ENCODE measurements around the gene ENTPD5.
"Not testable (repeated sequence)": the region's sequence is repeated elsewhere in the genome, so short reads cannot be mapped to it uniquely, and the experiment has no call there.

The ENTPD5 gene

GRCh38 chr14:74015176-74015575 lies 3.9 kb downstream of the ENTPD5 start:
- TF ChIP-seq CTCF (IDR thresholded peaks at IDR 0.05; ENCODE audit: low read depth, low read length) = no peak
- H3K4me1 ChIP-seq = no peaks in the 10 kb centered on the region
- no peaks in the 10 kb centered on the region for H3K27me3 ChIP-seq
- H3K4me3 ChIP-seq (ENCODE audit: low read depth, low read length) = no peak overlapping the region
- no peaks in the 10 kb centered on the region for H3K36me3 ChIP-seq
- H3K9me3 ChIP-seq = no peaks in the 10 kb centered on the region; the same call in 1 of the 2 replicates
- no peak for DNase-seq

GRCh38 chr14:74014299-74014698 lies 4.8 kb downstream of the ENTPD5 start:
- no peaks in the 10 kb centered on the region; the same call in 1 of the 2 replicates for H3K9me3 ChIP-seq
- DNase-seq = no peak
- no peaks in the 10 kb centered on the region for H3K4me1 ChIP-seq
- H3K4me3 ChIP-seq (ENCODE audit: low read depth, low read length) = no peak overlapping the region
- no peak for TF ChIP-seq CTCF (IDR thresholded peaks at IDR 0.05; ENCODE audit: low read depth, low read length)
- H3K36me3 ChIP-seq = no peaks in the 10 kb centered on the region
- H3K27me3 ChIP-seq = no peaks in the 10 kb centered on the region

- Histone ChIP-seq H3K9me3 (no peaks in the 10 kb centered on the region; the same call in 1 of the 2 replicates), H3K27me3 (no peaks in the 10 kb centered on the region), H3K4me3 (ENCODE audit: low read depth, low read length) (no peak overlapping the region), H3K36me3 (no peaks in the 10 kb centered on the region; the same call in 1 of the 2 replicates), H3K4me1 (no peaks in the 10 kb centered on the region)
- no peak for TF ChIP-seq CTCF (IDR thresholded peaks at IDR 0.05; ENCODE audit: low read depth, low read length)
- no peak for DNase-seq
Measured at GRCh38 chr14:74008843-74009499, 10.1 kb downstream of the ENTPD5 start.

GRCh38 chr14:74005664-74006063 lies 13.4 kb downstream of the ENTPD5 start:
- not testable (repeated sequence) for H3K9me3 ChIP-seq; DNase-seq; H3K27me3 ChIP-seq; H3K4me1 ChIP-seq; H3K36me3 ChIP-seq; H3K4me3 ChIP-seq (ENCODE audit: low read depth, low read length)

- no peak for TF ChIP-seq CTCF (IDR thresholded peaks at IDR 0.05; ENCODE audit: low read depth, low read length)
- H3K4me3 ChIP-seq (ENCODE audit: low read depth, low read length) = no peak overlapping the region
- no peaks in the 10 kb centered on the region for H3K9me3 ChIP-seq
- H3K4me1 ChIP-seq = no peaks in the 10 kb centered on the region
- no peaks in the 10 kb centered on the region for H3K27me3 ChIP-seq
- H3K36me3 ChIP-seq = no peaks in the 10 kb centered on the region
- no peak for DNase-seq
Measured at GRCh38 chr14:73998726-73999125, 20.4 kb downstream of the ENTPD5 start.

GRCh38 chr14:73997944-73998447 lies 21.1 kb downstream of the ENTPD5 start:
- no peaks in the 10 kb centered on the region for H3K36me3 ChIP-seq
- H3K4me1 ChIP-seq = no peaks in the 10 kb centered on the region
- no peak for DNase-seq

More at GRCh38 chr14:73997944-73998447, 21.1 kb downstream of the ENTPD5 start:
- H3K9me3 ChIP-seq = no peaks in the 10 kb centered on the region
- no peaks in the 10 kb centered on the region for H3K27me3 ChIP-seq
- TF ChIP-seq CTCF (IDR thresholded peaks at IDR 0.05; ENCODE audit: low read depth, low read length) = no peak
- H3K4me3 ChIP-seq (ENCODE audit: low read depth, low read length) = no peak overlapping the region
